NK-92 (cell line): ENCODE data around the gene SEC14L2.
"Not testable (repeated sequence)": the region's sequence is repeated elsewhere in the genome, so short reads cannot be mapped to it uniquely, and the experiment has no call there.

Experiments
- DNase-seq: peaks from one replicate; lab custom pipeline; 2025; ENCODE audit not compliant: unreplicated experiment; lab: John Stamatoyannopoulos, UW

SEC14L2 gene

GRCh38 chr22:30452861-30453260 lies 56.0 kb downstream of the SEC14L2 start:
- no peak for DNase-seq

GRCh38 chr22:30453731-30454510 lies 57.1 kb downstream of the SEC14L2 start:
- no peak for DNase-seq

- no peak for DNase-seq
These were observed 58.4 kb downstream of the SEC14L2 start for GRCh38 chr22:30455075-30455840.

GRCh38 chr22:30457981-30458380 lies 61.2 kb downstream of the SEC14L2 start:
- no peak for DNase-seq

GRCh38 chr22:30459181-30460052 lies 62.6 kb downstream of the SEC14L2 start:
- no peak for DNase-seq

GRCh38 chr22:30460147-30460546 lies 63.3 kb downstream of the SEC14L2 start:
- no peak for DNase-seq

- DNase-seq = not testable (repeated sequence)
These were observed 63.7 kb downstream of the SEC14L2 start for GRCh38 chr22:30460555-30460954.

GRCh38 chr22:30469165-30469564 lies 72.3 kb downstream of the SEC14L2 start:
- no peak for DNase-seq

- DNase-seq = no peak
These were observed 73.8 kb downstream of the SEC14L2 start for GRCh38 chr22:30470655-30471054.

GRCh38 chr22:30471616-30472318 lies 74.9 kb downstream of the SEC14L2 start, which contains the start of gene SEC14L3:
TSS of gene SEC14L3 (minus strand) at chr22:30472017. CDS start at chr22:30471958, 59 bp downstream.
- no peak for DNase-seq

- no peak for DNase-seq
These were observed 76.3 kb downstream of the SEC14L2 start for GRCh38 chr22:30472994-30473720.

- no peak for DNase-seq
These were observed 77.3 kb downstream of the SEC14L2 start for GRCh38 chr22:30474121-30474520.
